Spleen (tissue), 11 donors: ENCODE results near the gene AFAP1. TPM values are rescaled to one million over a fixed set of nuclear protein-coding genes. Genes with fewer than 3 reads are reported as not detected.
A peak's percentile ranks its signal among the peaks of the same experiment; 100 is the strongest.

Experiments
- DNase-seq: peaks from one replicate; pipeline ENCODE4 v3.0.0-alpha.2; 2020
- H3K27ac ChIP-seq, 8 donors: fragments of 200-600 bp; sonication (generic) in 7 of 8; 1 replicate in 4 of 8; 2 replicates in 4 of 8; pipeline versions ENCODE4 v1.5.0 to v1.8.0; 2016 to 2021; ENCODE audit warnings: inconsistent platforms in 4 of 8, mild to moderate bottlenecking in 4 of 8, moderate library complexity in 1 of 8
- H3K27me3 ChIP-seq, 7 donors: fragments of 200-600 bp; sonication (generic) in 6 of 7; replicated peaks in 1 of 7; 1 replicate in 4 of 7; 2 replicates in 3 of 7; pipeline versions ENCODE4 v1.5.0 to v1.8.0; 2016 to 2021; ENCODE audit warnings: inconsistent platforms in 3 of 7, mild to moderate bottlenecking in 1 of 7
- H3K36me3 ChIP-seq, 6 donors: fragments of 200-600 bp; sonication (generic) in 5 of 6; 1 replicate in 4 of 6; 2 replicates in 2 of 6; pipeline versions ENCODE4 v1.5.0 to v1.8.0; 2016 to 2021; ENCODE audit warnings: inconsistent platforms in 2 of 6
- H3K4me1 ChIP-seq, 6 donors: fragments of 200-600 bp; sonication (generic) in 5 of 6; 1 replicate in 3 of 6; 2 replicates in 3 of 6; pipeline versions ENCODE4 v1.5.0 to v1.8.0; 2016 to 2021; ENCODE audit warnings: inconsistent platforms in 3 of 6
- H3K4me3 ChIP-seq, 8 donors: fragments of 200-600 bp; sonication (generic) in 7 of 8; 1 replicate in 4 of 8; 2 replicates in 4 of 8; pipeline versions ENCODE4 v1.5.0 to v1.8.0; 2016 to 2021; ENCODE audit warnings: inconsistent platforms in 4 of 8, mild to moderate bottlenecking in 4 of 8, moderate library complexity in 2 of 8
- H3K9me3 ChIP-seq, 8 donors: fragments of 200-600 bp; sonication (generic) in 7 of 8; 1 replicate in 4 of 8; 2 replicates in 4 of 8; pipeline versions ENCODE4 v1.5.0 to v1.8.0; 2016 to 2021; ENCODE audit warnings: inconsistent platforms in 4 of 8
- CTCF ChIP-seq, 11 experiments: fragments of 200-600 bp in 7 of 11; fragments of 450-650 bp in 4 of 11; sonication (generic) in 4 of 11; IDR thresholded peaks in 8 of 11; conservative IDR thresholded peaks in 3 of 11; 1 replicate in 7 of 11; 2 replicates in 4 of 11; pipeline versions ENCODE4 v1.4.0 to v1.8.0; 2016 to 2021; ENCODE audit warnings: antibody characterized with exemption in 11 of 11, inconsistent platforms in 4 of 11, mild to moderate bottlenecking in 1 of 11
- POLR2A ChIP-seq, 3 donors: fragments of 450-650 bp; IDR thresholded peaks; one replicate each; pipeline ENCODE4 v1.5.1; 2017; ENCODE audit warnings: antibody characterized with exemption in 3 of 3, mild to moderate bottlenecking in 1 of 3
- POLR2AphosphoS5 ChIP-seq, 3 donors: sonication (generic); formaldehyde crosslinking; IDR thresholded peaks; one replicate each; pipeline ENCODE4 v1.5.1; 2017; ENCODE audit warnings: antibody characterized with exemption in 3 of 3
- WGBS, 5 donors: extraction: QIAGEN DNeasy Blood & Tissue Kit in 3 of 5; methylation state at CpG; one replicate each; pipeline versions ENCODE4 v1.1.5 to v1.1.7; 2013 to 2018; 5-methylcytosine and 5-hydroxymethylcytosine counted together
- intact Hi-C: fragments of 100-400 bp; cut with DNase I; formaldehyde crosslinking; loops from one replicate; pipeline ENCODE4 v1.15.0; 2023; ENCODE audit warnings: low total_unique reads
- polyA plus RNA-seq, 3 donors: library from polyadenylated mRNA; stranded (reverse); fragments of 200-250 nt; gene quantifications; one replicate each; pipeline ENCODE4 v1.2.1, GENCODE V29; 2013
- total RNA-seq, 7 donors: library from RNA; depleted of rRNA in 3 of 7; stranded (reverse); fragments of >200 nt in 3 of 7; fragmentation: NEBNext Ultra II Directional in 4 of 7; extraction: Animal tissue kit (Norgen Biotek cat#: 25700) in 4 of 7; gene quantifications; one replicate each; pipeline versions ENCODE4 v1.1.0 to v1.2.1, GENCODE V29; 2016 to 2021
- donor health status: healthy with polysubstance abuse.
- donor health status: DM: no; HTN: no; CAD: no; lungs with moderate emphysema.
- donor health status: DM: no; HTN: no; CAD: no.
- donor health status: Bipolar disorder and iron deficiency.
- donor health status: healthy.
- donor health status: DM: no; HTN: no; CAD: no.
- donor health status: DM: yes; HTN: yes; CAD: no.

AFAP1 gene
- total and polyA plus RNA-seq, 10 donors: 1.6 to 29.2 (median 12.1) TPM

DNA sequence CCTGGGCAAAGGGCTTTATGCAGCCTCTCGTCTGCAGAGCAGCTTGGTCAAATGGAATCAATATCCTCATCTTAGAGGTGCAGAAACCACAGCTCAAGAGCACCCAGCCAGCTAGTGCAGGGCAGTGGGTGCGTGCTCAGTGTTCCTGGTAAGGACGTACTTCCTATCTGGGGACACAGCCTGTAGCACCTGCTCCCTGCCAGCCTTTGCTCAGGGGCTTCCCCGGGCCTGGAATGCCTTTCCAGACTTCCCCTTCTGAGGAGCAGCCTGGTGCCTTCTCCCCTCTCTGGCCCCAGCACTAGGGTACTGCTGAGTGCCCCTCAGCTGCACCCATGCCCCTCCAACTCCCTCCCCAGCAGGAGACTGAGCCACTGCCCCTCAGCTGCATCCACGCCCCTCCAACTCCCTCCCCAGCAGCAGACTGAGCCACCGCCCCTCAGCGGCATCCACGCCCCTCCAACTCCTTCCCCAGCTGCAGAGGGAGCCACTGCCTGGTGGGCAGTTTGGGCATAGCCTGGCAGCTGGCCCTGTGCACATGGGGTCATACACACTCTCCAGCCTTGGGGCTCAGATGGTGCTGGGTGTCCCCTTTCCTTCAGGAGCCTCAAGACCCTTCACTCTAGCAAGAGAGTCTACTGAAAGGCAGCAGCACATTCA, 42.2 kb upstream of the AFAP1 start:
- intact Hi-C loops: no loop called here
- H3K4me1 ChIP-seq: peaks cover 4 to 27% (median 12%) of the 10 kb centered on the region in 6 donors
- peaks cover 0 to 35% (median 0%) of the 10 kb centered on the region in 6 donors for H3K36me3 ChIP-seq
- H3K27me3 ChIP-seq: peaks cover 0 to 15% (median 0%) of the 10 kb centered on the region in 7 donors
- H3K4me3 ChIP-seq: no peak overlapping the region
- no peak overlapping the region for H3K27ac ChIP-seq
- H3K9me3 ChIP-seq: no peaks in the 10 kb centered on the region
- DNase-seq: no peak
- WGBS, 5 donors: 63 to 74% (median 73%) methylated on average over 4 to 8 of the region's 8 CpGs
- TF ChIP-seq CTCF (IDR thresholded peaks at IDR 0.05 in 8 of 11, conservative IDR thresholded peaks at IDR 0.05 in 3 of 11): no peak
- TF ChIP-seq POLR2AphosphoS5 (IDR thresholded peaks at IDR 0.05): no peak
- TF ChIP-seq POLR2A (IDR thresholded peaks at IDR 0.05): no peak

- no peak for DNase-seq
- peaks cover 0 to 3% (median 0%) of the 10 kb centered on the region in 7 donors for H3K27me3 ChIP-seq
- no peak overlapping the region for H3K27ac ChIP-seq
- peaks cover 0 to 41% (median 0%) of the 10 kb centered on the region in 6 donors for H3K36me3 ChIP-seq
- no peaks in the 10 kb centered on the region for H3K9me3 ChIP-seq
- TF ChIP-seq CTCF (IDR thresholded peaks at IDR 0.05 in 8 of 11, conservative IDR thresholded peaks at IDR 0.05 in 3 of 11) (no peak), POLR2AphosphoS5 (IDR thresholded peaks at IDR 0.05) (no peak), POLR2A (IDR thresholded peaks at IDR 0.05) (no peak)
- peaks cover 0 to 14% (median 0%) of the 10 kb centered on the region in 6 donors for H3K4me1 ChIP-seq
- WGBS, 5 donors: 77 to 88% (median 85%) methylated on average over 2 of the region's 2 CpGs
- intact Hi-C loops: no loop called here
- H3K4me3 ChIP-seq: no peak overlapping the region
Observed at GRCh38 chr4:7980036-7980435, 40.4 kb upstream of the AFAP1 start.

GRCh38 chr4:7979652-7979968, 39.9 kb upstream of the AFAP1 start:
- intact Hi-C loops: no loop called here
- no peak for TF ChIP-seq POLR2A (IDR thresholded peaks at IDR 0.05)
- TF ChIP-seq POLR2AphosphoS5 (IDR thresholded peaks at IDR 0.05): no peak
- TF ChIP-seq CTCF (IDR thresholded peaks at IDR 0.05 in 8 of 11, conservative IDR thresholded peaks at IDR 0.05 in 3 of 11): no peak
- peaks cover 0 to 39% (median 0%) of the 10 kb centered on the region in 6 donors for H3K36me3 ChIP-seq
- peaks cover 0 to 14% (median 0%) of the 10 kb centered on the region in 6 donors for H3K4me1 ChIP-seq
- H3K27ac ChIP-seq: peak overlapping the region in 1 of 8 donors; percentile 46
- 55 to 65% (median 59%) methylated on average over 4 of the region's 4 CpGs for WGBS, 5 donors
- H3K9me3 ChIP-seq: no peaks in the 10 kb centered on the region
- no peak for DNase-seq
- no peaks in the 10 kb centered on the region for H3K27me3 ChIP-seq
- no peak overlapping the region for H3K4me3 ChIP-seq

DNA sequence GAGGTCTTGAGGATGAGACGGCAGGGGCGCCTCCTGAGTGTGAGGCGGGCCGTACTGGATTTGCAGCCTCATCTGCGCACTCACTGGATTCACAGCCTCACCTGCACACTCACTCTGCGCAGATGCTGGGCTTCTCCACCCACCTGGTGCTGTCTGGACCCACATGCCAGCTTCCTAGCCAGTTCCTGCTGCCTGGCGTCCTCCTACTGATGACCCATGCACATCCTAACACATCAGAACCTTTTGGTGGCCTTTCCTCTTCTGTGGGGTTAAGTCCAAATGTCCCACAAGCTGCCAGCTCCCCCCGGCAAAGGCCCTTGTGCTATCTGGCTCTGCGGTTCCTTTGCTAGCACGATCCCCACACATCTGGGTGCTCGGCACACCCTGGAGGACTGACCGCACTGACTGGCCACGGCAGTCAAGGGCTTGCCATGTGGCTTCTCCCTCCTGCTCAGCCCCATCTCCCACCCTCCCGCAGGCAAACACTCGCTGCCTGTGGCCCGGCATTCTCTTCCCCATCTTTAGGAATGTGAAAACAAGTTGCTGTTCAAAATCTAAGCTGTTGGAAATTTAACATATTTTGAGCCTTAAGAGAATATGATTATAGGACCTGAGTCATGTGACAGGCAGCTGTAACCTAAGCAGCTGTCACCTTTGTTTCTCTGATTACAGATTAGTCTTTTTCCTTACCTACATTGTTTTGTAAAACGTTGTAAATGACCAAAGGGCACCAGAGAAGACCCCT, 39.4 kb upstream of the AFAP1 start:
- H3K36me3 ChIP-seq: peaks cover 0 to 34% (median 0%) of the 10 kb centered on the region in 6 donors
- H3K27ac ChIP-seq: peak overlapping the region in 5 of 8 donors; percentile 13 to 46 (median 26)
- no peak for DNase-seq
- intact Hi-C loops: no loop called here
- WGBS, 5 donors: 78 to 80% (median 79%) methylated on average over 15 to 17 of the region's 17 CpGs
- H3K4me3 ChIP-seq: no peak overlapping the region
- no peaks in the 10 kb centered on the region for H3K27me3 ChIP-seq
- TF ChIP-seq POLR2AphosphoS5 (IDR thresholded peaks at IDR 0.05) (peak in 1 of 3 donors; percentile 46), POLR2A (IDR thresholded peaks at IDR 0.05) (no peak)
- H3K4me1 ChIP-seq: peaks cover 0 to 14% (median 0%) of the 10 kb centered on the region in 6 donors
- H3K9me3 ChIP-seq: no peaks in the 10 kb centered on the region
